OCI-LY7 (cell line): Measurements from ENCODE around the gene IRX5.

Experiments
- CTCF ChIP-seq: fragments of 200-600 bp; sonication (generic); conservative IDR thresholded peaks from 2 replicates; pipeline ENCODE4 v1.5.1; 2014; ENCODE audit warnings: mild to moderate bottlenecking, antibody characterized with exemption, low read length, moderate library complexity, mixed read lengths
- EZH2phosphoT487 ChIP-seq: fragments of 200-600 bp; sonication (generic); IDR thresholded peaks from 2 replicates; pipeline ENCODE4 v1.6.1; 2018; ENCODE audit warnings: low read depth, borderline replicate concordance, mild to moderate bottlenecking, mixed run types, antibody characterized with exemption, low read length, moderate library complexity, mixed read lengths

- TF ChIP-seq CTCF, result no peak
- TF ChIP-seq EZH2phosphoT487, result no peak
Observed at GRCh38 chr16:54912720-54913119, 17.9 kb upstream of the IRX5 start.
